GM19043 (cell line): ENCODE results near the gene FAM53B.

ENCODE experiments used
- ATAC-seq: cut with Tn5 transposase; IDR thresholded peaks from one replicate; pipeline ENCODE4 v1.9.1; 2021; ENCODE audit warnings: low read depth; ENCODE audit not compliant: unreplicated experiment

FAM53B gene

DNA sequence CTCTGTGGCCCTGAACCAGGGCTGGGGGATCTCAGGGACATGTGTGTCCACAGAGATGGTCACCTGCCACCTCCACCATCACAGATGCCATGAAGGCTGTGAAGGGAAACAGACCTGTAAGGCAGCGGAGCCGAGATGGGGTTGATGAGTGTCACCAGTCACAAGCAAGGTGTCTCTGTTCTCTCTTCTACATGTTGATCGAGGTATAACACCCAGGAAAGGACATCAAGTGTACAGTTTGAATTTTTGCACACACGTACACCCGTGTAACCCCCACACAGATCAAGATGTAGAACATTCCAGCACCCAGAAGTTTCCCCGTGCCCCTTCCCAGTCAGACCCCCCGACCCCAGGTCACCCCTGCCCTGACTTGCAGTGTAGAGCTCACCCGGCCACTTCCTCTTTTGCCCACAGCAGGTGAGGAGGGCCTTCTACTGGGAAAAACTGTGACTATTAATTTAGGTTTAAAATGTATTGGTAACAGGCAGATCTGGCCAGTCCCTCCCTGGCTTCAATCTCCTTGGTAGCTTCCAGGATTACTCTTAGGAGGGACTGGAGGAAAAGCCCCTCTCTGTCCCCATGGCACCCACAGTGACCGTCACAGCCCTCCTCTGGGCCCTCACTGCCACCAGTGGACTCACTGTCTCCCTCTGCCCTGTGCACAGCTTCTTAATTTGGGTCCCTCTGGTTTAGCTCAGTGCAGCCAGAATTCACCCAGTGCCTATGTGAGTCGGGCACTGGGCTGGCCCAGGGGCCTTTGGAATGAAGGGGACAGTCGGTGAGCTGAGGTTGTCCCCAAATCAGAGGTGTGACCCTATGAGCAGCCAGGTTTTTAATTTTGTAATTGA, 174.3 kb downstream of the FAM53B start:
- ATAC-seq = no peak
